SU-DHL-6 (cell line): Measurements from ENCODE around the gene NEK6.

Experiments used
- EZH2phosphoT487 ChIP-seq: fragments of 200-600 bp; sonication (generic), shearing (Covaris generic); conservative IDR thresholded peaks from 2 replicates; pipeline ENCODE4 v1.6.1; 2018; ENCODE audit warnings: mild to moderate bottlenecking, antibody characterized with exemption, low read length, moderate library complexity, mixed read lengths
- TF ChIP-seq, protein P1 (sequence below): fragments of 200-600 bp; sonication (generic); IDR thresholded peaks from one replicate; pipeline ENCODE4 v1.5.1; 2017; ENCODE audit warnings: antibody characterized with exemption, mild to moderate bottlenecking, low read length, moderate library complexity; ENCODE audit not compliant: insufficient read depth, poor library complexity, severe bottlenecking

DNA sequence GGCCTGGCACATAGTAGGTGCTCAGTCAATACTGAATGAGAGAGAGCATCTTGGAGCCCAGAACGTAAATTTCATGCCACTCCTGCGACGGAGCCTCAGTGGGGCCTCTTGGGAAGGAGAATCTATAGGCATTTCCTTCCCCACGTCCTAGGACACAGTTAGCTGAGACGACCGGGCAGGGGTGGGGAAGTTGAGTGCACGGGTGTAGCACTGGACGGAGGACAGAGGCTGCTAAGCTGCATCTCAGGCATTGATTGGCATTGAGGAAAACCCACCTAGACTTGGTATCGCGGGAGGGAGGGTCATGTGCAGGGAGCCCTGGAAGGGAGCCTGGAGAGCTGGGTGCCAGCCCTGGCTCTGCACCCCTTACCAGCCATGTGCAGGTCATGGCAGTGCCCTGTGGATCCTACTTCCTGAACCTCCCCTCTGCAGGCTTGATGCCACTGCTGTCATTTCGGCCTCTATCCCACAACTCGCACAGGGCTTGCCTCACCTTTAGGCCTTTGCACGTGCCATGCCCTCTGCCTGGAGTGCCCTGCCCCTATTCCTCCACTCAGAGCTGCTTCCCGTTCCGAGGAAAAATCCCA lies 25.6 kb downstream of the NEK6 start:
- TF ChIP-seq, protein P1, sequence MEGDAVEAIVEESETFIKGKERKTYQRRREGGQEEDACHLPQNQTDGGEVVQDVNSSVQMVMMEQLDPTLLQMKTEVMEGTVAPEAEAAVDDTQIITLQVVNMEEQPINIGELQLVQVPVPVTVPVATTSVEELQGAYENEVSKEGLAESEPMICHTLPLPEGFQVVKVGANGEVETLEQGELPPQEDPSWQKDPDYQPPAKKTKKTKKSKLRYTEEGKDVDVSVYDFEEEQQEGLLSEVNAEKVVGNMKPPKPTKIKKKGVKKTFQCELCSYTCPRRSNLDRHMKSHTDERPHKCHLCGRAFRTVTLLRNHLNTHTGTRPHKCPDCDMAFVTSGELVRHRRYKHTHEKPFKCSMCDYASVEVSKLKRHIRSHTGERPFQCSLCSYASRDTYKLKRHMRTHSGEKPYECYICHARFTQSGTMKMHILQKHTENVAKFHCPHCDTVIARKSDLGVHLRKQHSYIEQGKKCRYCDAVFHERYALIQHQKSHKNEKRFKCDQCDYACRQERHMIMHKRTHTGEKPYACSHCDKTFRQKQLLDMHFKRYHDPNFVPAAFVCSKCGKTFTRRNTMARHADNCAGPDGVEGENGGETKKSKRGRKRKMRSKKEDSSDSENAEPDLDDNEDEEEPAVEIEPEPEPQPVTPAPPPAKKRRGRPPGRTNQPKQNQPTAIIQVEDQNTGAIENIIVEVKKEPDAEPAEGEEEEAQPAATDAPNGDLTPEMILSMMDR = no peak
- no peak for TF ChIP-seq EZH2phosphoT487
